ENCODE measurements around the gene ARHGAP22. TPM values are rescaled to one million over a fixed set of nuclear protein-coding genes. Genes with fewer than 3 reads are reported as not detected.
"Not testable (repeated sequence)": the region's sequence is repeated elsewhere in the genome, so short reads cannot be mapped to it uniquely, and the experiment has no call there.

ARHGAP22 gene
- polyA plus RNA-seq, 3 donors, result 1.5 to 7.8 (median 1.9) TPM

GRCh38 chr10:48648172-48648942 is 43.5 kb upstream of the ARHGAP22 start:
- Histone ChIP-seq H3K4me1 (ENCODE audit: control insufficient read depth in 1 of 2, insufficient read depth in 2 of 2, low read length in 2 of 2) (peaks cover 12 to 14% of the 10 kb centered on the region in 2 donors), H3K79me2 (ENCODE audit: insufficient read depth, low read length) (no peaks in the 10 kb centered on the region), H2AFZ (ENCODE audit: insufficient read depth, low read depth, low read length, poor library complexity, severe bottlenecking) (no peak overlapping the region), H3K9ac (ENCODE audit: insufficient read depth, low read length, poor library complexity, severe bottlenecking) (no peak overlapping the region), H3K36me3 (replicated peaks in 1 of 2; ENCODE audit: control insufficient read depth in 1 of 2, insufficient read depth in 2 of 2, low read length in 2 of 2) (no peaks in the 10 kb centered on the region), H3K27ac (ENCODE audit: low read depth in 1 of 2, low read length in 2 of 2) (no peak overlapping the region), H4K20me1 (ENCODE audit: insufficient read depth, low read length) (no peaks in the 10 kb centered on the region), H3K4me2 (replicated peaks; ENCODE audit: extremely low read depth, low read length, poor library complexity, severe bottlenecking) (no peak overlapping the region), H3K9me3 (replicated peaks in 1 of 2; ENCODE audit: control insufficient read depth in 1 of 2, insufficient read depth in 1 of 2, low read length in 2 of 2) (no peaks in the 10 kb centered on the region), H3K4me3 (replicated peaks in 1 of 3; ENCODE audit: low read depth in 2 of 3, low read length in 3 of 3) (no peak overlapping the region), H3K27me3 (ENCODE audit: control insufficient read depth in 2 of 2, insufficient read depth in 2 of 2, low read length in 2 of 2) (no peaks in the 10 kb centered on the region)
- Mint-ChIP-seq H3K4me3 (no peak overlapping the region), H3K9me3 (peaks cover 0 to 2% (median 0%) of the 10 kb centered on the region in 7 donors), H3K27ac (no peak overlapping the region), H3K36me3 (no peaks in the 10 kb centered on the region), H3K27me3 (ENCODE audit: low read depth in 3 of 3) (peaks cover 7 to 17% (median 11%) of the 10 kb centered on the region in 3 donors), H3K4me1 (peaks cover 11% of the 10 kb centered on the region)
- TF ChIP-seq CTCF (IDR thresholded peaks at IDR 0.05), result no peak
- WGBS (ENCODE audit: insufficient coverage), result 100% methylated on average over 10 of the region's 12 CpGs
- intact Hi-C loops (cut with micrococcal nuclease), result no loop called here
- no peak for DNase-seq

DNA sequence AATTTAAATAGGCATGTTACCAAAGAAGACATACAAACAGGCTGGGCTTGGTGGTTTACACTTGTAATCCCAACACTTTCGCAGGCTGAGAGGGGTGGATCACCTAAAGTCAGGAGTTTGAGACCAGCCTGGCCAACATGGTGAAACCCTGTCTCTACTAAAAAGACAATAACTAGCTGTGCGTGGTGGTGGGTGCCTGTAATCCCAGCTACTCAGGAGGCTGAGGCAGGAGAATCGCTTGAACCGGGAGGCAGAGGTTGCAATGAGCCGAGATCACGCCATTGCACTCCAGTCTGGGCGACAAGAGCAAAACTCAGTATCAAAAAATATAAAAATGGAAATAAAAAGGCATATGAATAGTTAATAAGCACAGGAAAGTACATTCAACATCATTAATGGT is 42.2 kb upstream of the ARHGAP22 start:
- H3K9me3 ChIP-seq (replicated peaks in 1 of 2; ENCODE audit: control insufficient read depth in 1 of 2, insufficient read depth in 1 of 2, low read length in 2 of 2); H4K20me1 ChIP-seq (ENCODE audit: insufficient read depth, low read length); H3K79me2 ChIP-seq (ENCODE audit: insufficient read depth, low read length); H3K9me3 Mint-ChIP-seq; H3K27ac Mint-ChIP-seq; H3K4me2 ChIP-seq (replicated peaks; ENCODE audit: extremely low read depth, low read length, poor library complexity, severe bottlenecking); H3K27me3 ChIP-seq (ENCODE audit: control insufficient read depth in 2 of 2, insufficient read depth in 2 of 2, low read length in 2 of 2); H3K4me1 ChIP-seq (ENCODE audit: control insufficient read depth in 1 of 2, insufficient read depth in 2 of 2, low read length in 2 of 2); H3K4me3 ChIP-seq (replicated peaks in 1 of 3; ENCODE audit: low read depth in 2 of 3, low read length in 3 of 3); H3K36me3 ChIP-seq (replicated peaks in 1 of 2; ENCODE audit: control insufficient read depth in 1 of 2, insufficient read depth in 2 of 2, low read length in 2 of 2); DNase-seq; H3K36me3 Mint-ChIP-seq; H3K4me1 Mint-ChIP-seq; H2AFZ ChIP-seq (ENCODE audit: insufficient read depth, low read depth, low read length, poor library complexity, severe bottlenecking); H3K27ac ChIP-seq (ENCODE audit: low read depth in 1 of 2, low read length in 2 of 2); H3K9ac ChIP-seq (ENCODE audit: insufficient read depth, low read length, poor library complexity, severe bottlenecking); intact Hi-C loops (cut with micrococcal nuclease); H3K4me3 Mint-ChIP-seq: not testable (repeated sequence)
- 100% methylated on average over 4 of the region's 7 CpGs for WGBS (ENCODE audit: insufficient coverage)
- H3K27me3 Mint-ChIP-seq (ENCODE audit: low read depth in 3 of 3), result peaks cover 3 to 14% (median 11%) of the 10 kb centered on the region in 3 donors

Measured in CD14-positive monocyte (primary cell).